Measurements from ENCODE around the gene KLHL15. TPM values are rescaled to one million over a fixed set of nuclear protein-coding genes. Genes with fewer than 3 reads are reported as not detected.

KLHL15 gene
- total and polyA plus RNA-seq, 2 donors (not counting 3 experiments of a cell fraction or from before 2014, with no cell fraction given), result 1.4 to 3.6 TPM

DNA sequence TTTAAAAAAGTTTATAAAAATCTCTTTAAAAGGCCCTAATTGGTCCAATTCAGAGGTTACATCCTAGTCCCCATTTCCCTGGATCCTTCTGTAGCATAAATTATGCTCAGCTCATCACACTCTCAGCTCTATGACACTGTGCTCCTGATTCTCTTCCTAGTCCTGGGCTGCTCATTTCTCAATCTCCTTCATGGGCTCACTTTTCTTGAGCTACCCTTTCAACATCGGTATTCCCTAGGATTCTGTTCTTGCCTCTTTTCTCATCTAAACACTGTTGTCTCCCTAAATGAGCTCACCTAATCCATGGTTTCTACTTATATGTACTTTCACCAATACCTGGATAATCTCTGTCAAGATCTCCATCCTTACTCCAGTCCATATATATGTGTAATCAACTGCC is 14.7 kb downstream of the KLHL15 start:
- Histone ChIP-seq H3K27me3 (ENCODE audit: control insufficient read depth in 2 of 2, insufficient read depth in 2 of 2, low read length in 2 of 2) (no peaks in the 10 kb centered on the region), H3K9me1 (replicated peaks; ENCODE audit: control insufficient read depth, extremely low read depth, insufficient read depth, low read length) (no peaks in the 10 kb centered on the region), H3K9ac (replicated peaks; ENCODE audit: extremely low read depth, insufficient read depth, low read length) (no peak overlapping the region), H3K4me2 (ENCODE audit: insufficient read depth, low read length) (no peak overlapping the region), H3K4me3 (replicated peaks in 1 of 3; ENCODE audit: insufficient read depth in 1 of 3, low read depth in 1 of 3, low read length in 3 of 3) (no peak overlapping the region), H3K36me3 (ENCODE audit: control insufficient read depth in 2 of 2, extremely low read depth in 1 of 2, insufficient read depth in 2 of 2, low read length in 2 of 2) (no peaks in the 10 kb centered on the region), H2AFZ (ENCODE audit: low read depth, low read length) (no peak overlapping the region), H3K9me3 (replicated peaks; ENCODE audit: control insufficient read depth, insufficient read depth, low read length) (no peaks in the 10 kb centered on the region), H3K79me2 (ENCODE audit: control insufficient read depth, insufficient read depth, low read length) (peaks cover 2% of the 10 kb centered on the region), H3K27ac (ENCODE audit: insufficient read depth, low read depth, low read length) (no peak overlapping the region), H4K20me1 (replicated peaks; ENCODE audit: control insufficient read depth, extremely low read depth, insufficient read depth, low read length) (no peaks in the 10 kb centered on the region), H3K4me1 (ENCODE audit: control insufficient read depth, extremely low read depth, insufficient read depth, low read length) (no peaks in the 10 kb centered on the region)
- dilution Hi-C loops (cut with MboI; ENCODE audit: extremely low pct_ligation_motif_present, low sequenced_read_pairs) (no loop called here), intact Hi-C loops (cut with micrococcal nuclease) (no loop called here)
- DNase-seq (ENCODE audit: low read depth, low spot score) (no peak), FAIRE-seq (no peak)
- BruUV-seq (replicated peaks), result no TSS peak
- TF ChIP-seq MYC (IDR thresholded peaks at IDR 0.05; ENCODE audit: low read depth, low read length) (no peak), JUN (IDR thresholded peaks at IDR 0.05; ENCODE audit: borderline replicate concordance, insufficient read depth, insufficient read length, low read depth) (no peak), GATA2 (IDR thresholded peaks at IDR 0.05; ENCODE audit: insufficient read depth, insufficient read length, low read depth, low read length) (no peak), POLR2AphosphoS5 (IDR thresholded peaks at IDR 0.05; ENCODE audit: insufficient read depth, low read depth, low read length) (no peak), EZH2 (IDR thresholded peaks at IDR 0.05; ENCODE audit: borderline replicate concordance, low read depth, low read length, severe bottlenecking) (no peak), FOS (IDR thresholded peaks at IDR 0.05; ENCODE audit: borderline replicate concordance, insufficient read depth, low read length) (no peak), POLR2A (IDR thresholded peaks at IDR 0.05; ENCODE audit: low read depth, low read length) (no peak)
- TF ChIP-seq, protein P1, sequence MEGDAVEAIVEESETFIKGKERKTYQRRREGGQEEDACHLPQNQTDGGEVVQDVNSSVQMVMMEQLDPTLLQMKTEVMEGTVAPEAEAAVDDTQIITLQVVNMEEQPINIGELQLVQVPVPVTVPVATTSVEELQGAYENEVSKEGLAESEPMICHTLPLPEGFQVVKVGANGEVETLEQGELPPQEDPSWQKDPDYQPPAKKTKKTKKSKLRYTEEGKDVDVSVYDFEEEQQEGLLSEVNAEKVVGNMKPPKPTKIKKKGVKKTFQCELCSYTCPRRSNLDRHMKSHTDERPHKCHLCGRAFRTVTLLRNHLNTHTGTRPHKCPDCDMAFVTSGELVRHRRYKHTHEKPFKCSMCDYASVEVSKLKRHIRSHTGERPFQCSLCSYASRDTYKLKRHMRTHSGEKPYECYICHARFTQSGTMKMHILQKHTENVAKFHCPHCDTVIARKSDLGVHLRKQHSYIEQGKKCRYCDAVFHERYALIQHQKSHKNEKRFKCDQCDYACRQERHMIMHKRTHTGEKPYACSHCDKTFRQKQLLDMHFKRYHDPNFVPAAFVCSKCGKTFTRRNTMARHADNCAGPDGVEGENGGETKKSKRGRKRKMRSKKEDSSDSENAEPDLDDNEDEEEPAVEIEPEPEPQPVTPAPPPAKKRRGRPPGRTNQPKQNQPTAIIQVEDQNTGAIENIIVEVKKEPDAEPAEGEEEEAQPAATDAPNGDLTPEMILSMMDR (IDR thresholded peaks at IDR 0.05; ENCODE audit: extremely low read depth in 1 of 2, insufficient read depth in 1 of 2, low read depth in 1 of 2, low read length in 2 of 2), result no peak
- TF ChIP-seq, protein P2, sequence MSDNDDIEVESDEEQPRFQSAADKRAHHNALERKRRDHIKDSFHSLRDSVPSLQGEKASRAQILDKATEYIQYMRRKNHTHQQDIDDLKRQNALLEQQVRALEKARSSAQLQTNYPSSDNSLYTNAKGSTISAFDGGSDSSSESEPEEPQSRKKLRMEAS (IDR thresholded peaks at IDR 0.05; ENCODE audit: insufficient read depth, insufficient read length), result no peak
- POLR2A ChIA-PET, result no interaction called here
- CTCF ChIA-PET, result interaction anchor here (1.0 kb wide), 1 partner anchor 19 kb away, joined by 3 read pairs; no protein-coding TSS in a partner anchor
